SU-DHL-6 (cell line): ENCODE measurements around the gene PEX5.

Experiments
- CTCF ChIP-seq: fragments of 200-600 bp; sonication (generic); IDR thresholded peaks from one replicate; pipeline ENCODE4 v1.5.1; 2017; ENCODE audit warnings: antibody characterized with exemption, mild to moderate bottlenecking, low read length, moderate library complexity; ENCODE audit not compliant: insufficient read depth, poor library complexity, severe bottlenecking
- EZH2phosphoT487 ChIP-seq: fragments of 200-600 bp; sonication (generic), shearing (Covaris generic); conservative IDR thresholded peaks from 2 replicates; pipeline ENCODE4 v1.6.1; 2018; ENCODE audit warnings: mild to moderate bottlenecking, antibody characterized with exemption, low read length, moderate library complexity, mixed read lengths

DNA sequence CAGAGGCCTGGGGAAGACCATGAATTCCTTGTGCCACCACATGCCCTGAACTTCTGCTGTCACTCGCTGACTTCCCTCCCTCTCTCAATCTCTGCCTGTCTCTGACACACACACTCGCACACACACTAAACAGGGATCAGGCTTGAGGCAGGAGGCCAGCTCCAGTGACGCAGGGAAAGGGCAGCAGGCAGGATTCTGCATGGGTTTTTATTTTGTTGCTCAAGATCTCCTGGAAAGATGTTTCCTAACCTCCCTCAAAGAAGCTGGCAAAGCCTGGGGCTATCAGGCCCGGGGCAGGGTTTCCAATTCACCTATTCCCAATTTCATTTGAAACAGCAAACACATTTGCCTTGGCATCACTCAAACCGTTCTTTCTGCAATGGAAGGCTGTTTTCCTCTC, 27.7 kb upstream of the PEX5 start:
- TF ChIP-seq CTCF = no peak
- no peak for TF ChIP-seq EZH2phosphoT487
